H1 (cell line): ENCODE results near the gene SPSB1. TPM values are rescaled to one million over a fixed set of nuclear protein-coding genes. Genes with fewer than 3 reads are reported as not detected.

Source experiments
- CTCF ChIA-PET: fragments of 300-600 bp; sonication (Branson Sonifier 250); formaldehyde crosslinking; loops from one replicate; lab custom pipeline; 2021; ENCODE audit not compliant: partially characterized antibody; lab: Charles Lee
- POLR2A ChIA-PET: fragments of 300-600 bp; sonication (Branson Sonifier 250); formaldehyde crosslinking; loops from one replicate; lab custom pipeline; 2021; ENCODE audit warnings: inconsistent platforms; ENCODE audit not compliant: partially characterized antibody; lab: Charles Lee
- DNase-seq, 2 experiments: peaks; one replicate each; pipeline versions ENCODE4 v3.0.0 to v3.0.0-alpha.2; 2010 to 2022; ENCODE audit warnings: low spot score in 2 of 2, low read depth in 1 of 2, mixed read lengths in 1 of 2
- FAIRE-seq: peaks from 2 replicates; lab custom pipeline; 2011; peaks lifted over from hg19 to GRCh38; lab: Jason Lieb, UNC
- H2AFZ ChIP-seq: 2 replicates; pipeline ENCODE4 v1.8.1; 2012; ENCODE audit warnings: low read length, inconsistent platforms
- H2AK5ac ChIP-seq: 2 replicates; pipeline ENCODE4 v1.6.1; 2013; ENCODE audit warnings: low read depth, low read length
- H2BK120ac ChIP-seq: replicated peaks from 2 replicates; pipeline ENCODE3; 2013; ENCODE audit warnings: low read depth, low read length, inconsistent platforms
- H2BK12ac ChIP-seq: 2 replicates; pipeline ENCODE4 v1.6.1; 2013; ENCODE audit warnings: low read depth, low read length
- H2BK15ac ChIP-seq: 2 replicates; pipeline ENCODE4 v1.6.1; 2013; ENCODE audit warnings: low read length
- H2BK20ac ChIP-seq: 2 replicates; pipeline ENCODE4 v1.6.1; 2013; ENCODE audit warnings: low read length
- H2BK5ac ChIP-seq: 2 replicates; pipeline ENCODE4 v1.6.1; 2013; ENCODE audit warnings: low read depth, low read length
- H3K14ac ChIP-seq: 2 replicates; pipeline ENCODE4 v1.6.1; 2013; ENCODE audit warnings: inconsistent platforms; ENCODE audit not compliant: insufficient read length
- H3K18ac ChIP-seq: 2 replicates; pipeline ENCODE4 v1.6.1; 2013; ENCODE audit warnings: low read length; ENCODE audit errors: extremely low read depth
- H3K23ac ChIP-seq: 2 replicates; pipeline ENCODE4 v1.6.1; 2013; ENCODE audit warnings: inconsistent platforms; ENCODE audit not compliant: insufficient read length
- H3K23me2 ChIP-seq: 2 replicates; pipeline ENCODE4 v1.6.1; 2013; ENCODE audit warnings: low read depth, low read length
- H3K27ac ChIP-seq: 2 replicates; pipeline ENCODE4 v1.6.1; 2011; ENCODE audit warnings: low read depth, low read length, inconsistent platforms
- H3K27me3 ChIP-seq, 4 experiments: replicated peaks in 1 of 4; 1 replicate in 1 of 4; 2 replicates in 3 of 4; pipeline versions ENCODE4 v1.6.1 to v1.8.1; 2011 to 2013; ENCODE audit warnings: low read length in 3 of 4, mild to moderate bottlenecking in 3 of 4, inconsistent platforms in 2 of 4, mixed read lengths in 2 of 4, moderate library complexity in 1 of 4; ENCODE audit not compliant: control insufficient read depth in 3 of 4, insufficient read depth in 3 of 4; ENCODE audit errors: extremely low read depth in 1 of 4
- H3K36me3 ChIP-seq, 4 experiments: 2 replicates each; pipeline versions ENCODE4 v1.6.1 to v1.8.1; 2011 to 2013; ENCODE audit warnings: mild to moderate bottlenecking in 4 of 4, low read length in 3 of 4, moderate library complexity in 2 of 4, control low read depth in 1 of 4, inconsistent platforms in 1 of 4; ENCODE audit not compliant: insufficient read depth in 4 of 4, control insufficient read depth in 2 of 4
- H3K4ac ChIP-seq: replicated peaks from 2 replicates; pipeline ENCODE3; 2013; ENCODE audit warnings: low read length, low read depth, mixed read lengths, inconsistent platforms; ENCODE audit not compliant: insufficient read length
- H3K4me1 ChIP-seq, 4 experiments: replicated peaks in 1 of 4; 1 replicate in 1 of 4; 2 replicates in 3 of 4; pipeline versions ENCODE4 v1.6.1 to v1.8.1; 2011 to 2013; ENCODE audit warnings: low read length in 3 of 4, inconsistent platforms in 2 of 4, mixed read lengths in 1 of 4; ENCODE audit not compliant: insufficient read depth in 4 of 4, control insufficient read depth in 3 of 4
- H3K4me2 ChIP-seq, 2 experiments: 2 replicates each; pipeline versions ENCODE4 v1.6.1 to v1.8.1; 2011 to 2013; ENCODE audit warnings: low read depth in 2 of 2, low read length in 2 of 2, control low read depth in 1 of 2, inconsistent platforms in 1 of 2, mild to moderate bottlenecking in 1 of 2; ENCODE audit not compliant: insufficient read depth in 1 of 2
- H3K4me3 ChIP-seq, 4 experiments: fragments of 200-600, 300-600 bp in 1 of 4; sonication (generic), shearing (Covaris generic), sonication (Bioruptor Twin) in 1 of 4; 2 replicates each; pipeline versions ENCODE4 v1.5.1 to v1.8.1; 2011 to 2016; ENCODE audit warnings: low read length in 4 of 4, low read depth in 3 of 4, control low read depth in 2 of 4, inconsistent platforms in 2 of 4, mild to moderate bottlenecking in 2 of 4, mixed read lengths in 1 of 4, moderate library complexity in 1 of 4; ENCODE audit not compliant: insufficient read depth in 2 of 4; ENCODE audit errors: extremely low read depth in 1 of 4
- H3K56ac ChIP-seq: replicated peaks from 2 replicates; pipeline ENCODE3; 2013; ENCODE audit warnings: low read depth, mild to moderate bottlenecking, mixed read lengths, low read length, inconsistent platforms; ENCODE audit not compliant: insufficient read length
- H3K79me1 ChIP-seq: 2 replicates; pipeline ENCODE4 v1.6.1; 2013; ENCODE audit warnings: low read depth, low read length, control low read depth
- H3K79me2 ChIP-seq, 2 experiments: 2 replicates each; pipeline versions ENCODE4 v1.6.1 to v1.8.1; 2012 to 2013; ENCODE audit warnings: low read length in 2 of 2, mild to moderate bottlenecking in 2 of 2, inconsistent platforms in 1 of 2; ENCODE audit not compliant: insufficient read depth in 2 of 2, control insufficient read depth in 1 of 2
- H3K9ac ChIP-seq, 4 experiments: replicated peaks in 1 of 4; 1 replicate in 1 of 4; 2 replicates in 3 of 4; pipeline versions ENCODE4 v1.6.1 to v1.8.1; 2011 to 2013; ENCODE audit warnings: low read depth in 3 of 4, low read length in 3 of 4, control low read depth in 2 of 4, mild to moderate bottlenecking in 2 of 4, moderate library complexity in 2 of 4, inconsistent platforms in 1 of 4; ENCODE audit errors: extremely low read depth in 1 of 4
- H3K9me3 ChIP-seq, 2 experiments: 2 replicates each; pipeline versions ENCODE4 v1.6.1 to v1.8.1; 2012 to 2013; ENCODE audit warnings: mild to moderate bottlenecking in 2 of 2, moderate library complexity in 2 of 2, control low read depth in 1 of 2, inconsistent platforms in 1 of 2, low read depth in 1 of 2, low read length in 1 of 2, mixed read lengths in 1 of 2; ENCODE audit not compliant: insufficient read depth in 2 of 2
- H4K20me1 ChIP-seq, 2 experiments: replicated peaks in 1 of 2; 2 replicates each; pipeline versions ENCODE3 to v1.8.1; 2011 to 2013; ENCODE audit warnings: inconsistent platforms in 2 of 2, low read length in 2 of 2, mild to moderate bottlenecking in 1 of 2; ENCODE audit not compliant: insufficient read depth in 2 of 2, control insufficient read depth in 1 of 2
- H4K5ac ChIP-seq: 2 replicates; pipeline ENCODE4 v1.6.1; 2013; ENCODE audit warnings: low read length, low read depth, mixed read lengths, inconsistent platforms; ENCODE audit not compliant: insufficient read length
- H4K8ac ChIP-seq: 2 replicates; pipeline ENCODE4 v1.8.0; 2013; ENCODE audit warnings: mild to moderate bottlenecking, moderate library complexity, low read length, inconsistent platforms; ENCODE audit not compliant: insufficient read depth; ENCODE audit errors: extremely low read depth
- H4K91ac ChIP-seq: replicated peaks from 2 replicates; pipeline ENCODE3; 2013; ENCODE audit warnings: low read length, mixed read lengths, inconsistent platforms; ENCODE audit not compliant: insufficient read length
- CBX8 ChIP-seq: fragments of 300-800, 300-1000 bp; sonication (generic); IDR thresholded peaks from 2 replicates; pipeline ENCODE4 v1.7.1; 2016; ENCODE audit warnings: low read depth, low read length, borderline replicate concordance
- FOSL1 ChIP-seq: IDR thresholded peaks from 2 replicates; pipeline ENCODE4 v1.6.1; 2011; ENCODE audit warnings: mild to moderate bottlenecking, low read depth, low read length, moderate library complexity; ENCODE audit not compliant: insufficient read depth
- HDAC2 ChIP-seq, 2 experiments: fragments of 300-600 bp in 1 of 2; sonication (generic) in 1 of 2; IDR thresholded peaks; 2 replicates each; pipeline ENCODE4 v1.6.1; 2011 to 2012; ENCODE audit warnings: low read depth in 2 of 2, low read length in 2 of 2, mild to moderate bottlenecking in 2 of 2, moderate library complexity in 2 of 2, borderline replicate concordance in 1 of 2, inconsistent platforms in 1 of 2
- JUN ChIP-seq: IDR thresholded peaks from 2 replicates; pipeline ENCODE4 v1.6.1; 2011; ENCODE audit warnings: low read depth, mild to moderate bottlenecking, improper control_type of control experiment, low read length
- NRF1 ChIP-seq: IDR thresholded peaks from 2 replicates; pipeline ENCODE4 v1.6.1; 2011; ENCODE audit warnings: mild to moderate bottlenecking, low read depth, low read length, improper control_type of control experiment
- POLR2AphosphoS5 ChIP-seq: IDR thresholded peaks from 2 replicates; pipeline ENCODE4 v1.6.1; 2011; ENCODE audit warnings: low read depth, low read length
- RNF2 ChIP-seq: fragments of 200-900, 300-1000 bp; sonication (generic); IDR thresholded peaks from 2 replicates; pipeline ENCODE4 v1.7.1; 2016; ENCODE audit warnings: borderline replicate concordance, low read depth, mild to moderate bottlenecking, antibody characterized with exemption, low read length; ENCODE audit not compliant: poor library complexity, severe bottlenecking; ENCODE audit errors: missing control alignments
- SIN3A ChIP-seq, 2 experiments: IDR thresholded peaks in 1 of 2; conservative IDR thresholded peaks in 1 of 2; 2 replicates each; pipeline ENCODE4 v1.6.1; 2011 to 2012; ENCODE audit warnings: low read length in 2 of 2, improper control_type of control experiment in 1 of 2, low read depth in 1 of 2, mild to moderate bottlenecking in 1 of 2
- SP1 ChIP-seq: IDR thresholded peaks from 2 replicates; pipeline ENCODE4 v1.6.1; 2011; ENCODE audit warnings: low read depth, low read length
- SP4 ChIP-seq: IDR thresholded peaks from 2 replicates; pipeline ENCODE4 v1.6.1; 2012; ENCODE audit warnings: low read length, inconsistent platforms
- TCF12 ChIP-seq: IDR thresholded peaks from 2 replicates; pipeline ENCODE4 v1.6.1; 2011; ENCODE audit warnings: low read depth, mild to moderate bottlenecking, low read length
- ZNF274 ChIP-seq: IDR thresholded peaks from 2 replicates; pipeline ENCODE4 v1.7.0; 2012; ENCODE audit warnings: low read length, borderline replicate concordance; ENCODE audit errors: extremely low read depth
- WGBS, 2 experiments: shearing (Covaris generic) in 1 of 2; methylation state at CpG; one replicate each; pipeline versions ENCODE4 v1.1.6 to v1.1.7; 2013 to 2015; ENCODE audit warnings: low lambda C conversion rate in 2 of 2, mixed read lengths in 2 of 2, inconsistent platforms in 1 of 2, low coverage in 1 of 2, missing lambda C conversion rate in 1 of 2; ENCODE audit not compliant: insufficient replicate concordance in 2 of 2, insufficient coverage in 1 of 2, insufficient read length in 1 of 2; ENCODE audit errors: extremely low coverage in 1 of 2, missing lambda C conversion rate in 1 of 2; 5-methylcytosine and 5-hydroxymethylcytosine counted together
- polyA plus RNA-seq, 7 experiments: library from polyadenylated mRNA; depleted of rRNA in 3 of 7; stranded (reverse) in 5 of 7; unstranded in 2 of 7; fragments of >200 nt in 5 of 7; fragments of 200-250 nt in 2 of 7; gene quantifications; 1 replicate in 5 of 7; 2 replicates in 1 of 7; 4 replicates in 1 of 7; pipeline versions ENCODE4 v1.2.1 to v1.2.3, GENCODE V29; 2011 to 2013; ENCODE audit warnings: missing spikeins in 2 of 7, mixed read lengths in 2 of 7
- total RNA-seq: library from RNA; stranded (reverse); fragmentation: NEBNext Ultra II Directional; extraction: Animal tissue kit (Norgen Biotek cat#: 25700); gene quantifications from 2 replicates; pipeline ENCODE4 v1.2.1, GENCODE V29; 2021
- TF ChIP-seq, protein P1 (sequence below): IDR thresholded peaks from 2 replicates; pipeline ENCODE4 v1.6.1; 2011; ENCODE audit warnings: low read depth, mild to moderate bottlenecking, low read length; ENCODE audit not compliant: insufficient read depth

SPSB1 gene
- total and polyA plus RNA-seq, 2 of the 8 experiments (the other 6 are each of a cell fraction or from before 2014, with no cell fraction given): 5.3 to 6.4 TPM

- H2BK12ac ChIP-seq: no peak overlapping the region
- no peak overlapping the region for H3K14ac ChIP-seq
- H3K36me3 ChIP-seq: no peaks in the 10 kb centered on the region
- H3K4me2 ChIP-seq: no peak overlapping the region
- no peaks in the 10 kb centered on the region for H3K27me3 ChIP-seq
- no peak overlapping the region for H4K5ac ChIP-seq
- H3K79me2 ChIP-seq: no peaks in the 10 kb centered on the region
- H4K8ac ChIP-seq: no peak overlapping the region
- no peak overlapping the region for H2AK5ac ChIP-seq
- no peak overlapping the region for H2AFZ ChIP-seq
- ChIA-PET POLR2A (interaction anchor here (1.0 kb wide), 1 partner anchor 16 kb away, joined by 3 read pairs; no protein-coding TSS in a partner anchor), CTCF (interaction anchor here (0.9 to 1.7 kb wide), 4 partner anchors 11 to 77 kb away, joined by 3 to 4 read pairs (median 3); no protein-coding TSS in a partner anchor)
- no peak overlapping the region for H3K27ac ChIP-seq
- no peak for FAIRE-seq
- no peak overlapping the region for H3K4me3 ChIP-seq
- no peak overlapping the region for H3K9ac ChIP-seq
- no peak overlapping the region for H2BK15ac ChIP-seq
- H3K4ac ChIP-seq: no peak overlapping the region
- H3K4me1 ChIP-seq: no peaks in the 10 kb centered on the region; a peak in 2 of 7 replicates
- H3K56ac ChIP-seq: no peak overlapping the region
- H2BK20ac ChIP-seq: no peak overlapping the region
- H3K23ac ChIP-seq: no peak overlapping the region
- no peaks in the 10 kb centered on the region for H3K9me3 ChIP-seq
- DNase-seq: no peak
- no peak overlapping the region for H3K18ac ChIP-seq
- WGBS, 2 experiments: 75% methylated on average over 9 of the region's 9 CpGs; no CpG with 5 or more reads in 1 of the 2 experiments
- no peak overlapping the region for H2BK120ac ChIP-seq
- H3K79me1 ChIP-seq: no peaks in the 10 kb centered on the region
- H4K20me1 ChIP-seq: no peaks in the 10 kb centered on the region
- H4K91ac ChIP-seq: no peak overlapping the region
- H3K23me2 ChIP-seq: no peaks in the 10 kb centered on the region; the same call in 1 of the 2 replicates
- no peak overlapping the region for H2BK5ac ChIP-seq
- TF ChIP-seq CBX8 (no peak), SIN3A (conservative IDR thresholded peaks at IDR 0.05 in 1 of 2, IDR thresholded peaks at IDR 0.05 in 1 of 2; ENCODE audit: low read depth in 1 of 2, low read length in 2 of 2) (no peak), SP4 (no peak), POLR2AphosphoS5 (no peak), FOSL1 (no peak), SP1 (no peak), ZNF274 (no peak), NRF1 (no peak), RNF2 (no peak), TCF12 (no peak), JUN (no peak), HDAC2 (IDR thresholded peaks at IDR 0.05; ENCODE audit: borderline replicate concordance in 1 of 2, low read depth in 2 of 2, low read length in 2 of 2) (no peak)
- TF ChIP-seq, protein P1, sequence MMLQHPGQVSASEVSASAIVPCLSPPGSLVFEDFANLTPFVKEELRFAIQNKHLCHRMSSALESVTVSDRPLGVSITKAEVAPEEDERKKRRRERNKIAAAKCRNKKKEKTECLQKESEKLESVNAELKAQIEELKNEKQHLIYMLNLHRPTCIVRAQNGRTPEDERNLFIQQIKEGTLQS: no peak
Measured at GRCh38 chr1:9367806-9368205, 75.1 kb downstream of the SPSB1 start.
